ENCODE data around the gene LRRC18. TPM values are rescaled to one million over a fixed set of nuclear protein-coding genes. Genes with fewer than 3 reads are reported as not detected.

LRRC18 gene
- total and polyA plus RNA-seq, 9 of the 15 experiments (the other 6 are each of a cell fraction or from before 2014, with no cell fraction given): not detected

GRCh38 chr10:48881937-48882336 is 57.7 kb downstream of the LRRC18 start:
- Histone ChIP-seq H4K20me1 (replicated peaks; ENCODE audit: control insufficient read depth, insufficient read depth, low read length) (no peaks in the 10 kb centered on the region; the same call in 1 of the 2 replicates), H2AFZ (ENCODE audit: low read depth, low read length) (no peak overlapping the region), H3K4me2 (ENCODE audit: insufficient read depth, low read length) (no peak overlapping the region), H3K9me3 (replicated peaks; ENCODE audit: control insufficient read depth, insufficient read depth, low read depth, low read length) (no peaks in the 10 kb centered on the region), H3K9ac (ENCODE audit: insufficient read depth in 1 of 2, low read depth in 2 of 2, low read length in 2 of 2) (no peak overlapping the region), H3K27me3 (ENCODE audit: control insufficient read depth in 2 of 2, insufficient read depth in 2 of 2, low read length in 2 of 2) (0 out of 5 replicates have a peak, but pooled peaks cover 0 to 9% of the 10 kb centered on the region in 2 experiments), H3K9me1 (ENCODE audit: control insufficient read depth, insufficient read depth, low read length) (no peaks in the 10 kb centered on the region), H3K27ac (ENCODE audit: extremely low read depth, low read depth, low read length) (no peak overlapping the region), H3K4me1 (replicated peaks in 1 of 2; ENCODE audit: control insufficient read depth in 2 of 2, insufficient read depth in 2 of 2, low read length in 2 of 2) (no peaks in the 10 kb centered on the region), H3K4me3 (no peak overlapping the region), H3K36me3 (ENCODE audit: control insufficient read depth, insufficient read depth, low read length) (no peaks in the 10 kb centered on the region), H3K79me2 (ENCODE audit: control insufficient read depth, insufficient read depth, low read length) (no peaks in the 10 kb centered on the region)
- POLR2A ChIA-PET: interaction anchor here (0.6 to 0.8 kb wide), 2 partner anchors 16 to 160 kb away, joined by 3 to 4 read pairs; no protein-coding TSS in a partner anchor
- ATAC-seq (no peak), DNase-seq (ENCODE audit: extremely low read depth in 1 of 4, low spot score in 3 of 4) (no peak), FAIRE-seq (no peak)
- CTCF ChIA-PET (ENCODE audit: low intra/inter-chr PET ratio): no interaction called here
- BruUV-seq (replicated peaks): no TSS peak
- no peak for TF ChIP-seq IRF2 (CRISPR knock-in tag; IDR thresholded peaks at IDR 0.05)
- TF ChIP-seq ARID3A (IDR thresholded peaks at IDR 0.05; ENCODE audit: borderline replicate concordance, low read depth, low read length): no peak
- intact Hi-C loops (cut with micrococcal nuclease) (no loop called here), in situ Hi-C loops (cut with MboI) (no loop called here)
- WGBS (ENCODE audit: insufficient coverage, low coverage, missing lambda C conversion rate): 0% methylated on average over 1 of the region's 1 CpG

GRCh38 chr10:48880016-48880705 is 59.5 kb downstream of the LRRC18 start:
- CTCF ChIA-PET (ENCODE audit: low intra/inter-chr PET ratio): no interaction called here
- 2% methylated on average over 11 of the region's 11 CpGs for WGBS (ENCODE audit: insufficient coverage, low coverage, missing lambda C conversion rate)
- FAIRE-seq (no peak), ATAC-seq (no peak), DNase-seq (ENCODE audit: extremely low read depth in 1 of 4, low spot score in 3 of 4) (no peak)
- Histone ChIP-seq H3K27ac (ENCODE audit: extremely low read depth, low read depth, low read length) (no peak overlapping the region), H3K9me1 (ENCODE audit: control insufficient read depth, insufficient read depth, low read length) (no peaks in the 10 kb centered on the region), H3K4me3 (no peak overlapping the region), H3K27me3 (ENCODE audit: control insufficient read depth in 2 of 2, insufficient read depth in 2 of 2, low read length in 2 of 2) (0 out of 5 replicates have a peak, but pooled peaks cover 0 to 9% of the 10 kb centered on the region in 2 experiments), H3K9me3 (replicated peaks; ENCODE audit: control insufficient read depth, insufficient read depth, low read depth, low read length) (no peaks in the 10 kb centered on the region), H3K4me2 (ENCODE audit: insufficient read depth, low read length) (no peak overlapping the region), H3K4me1 (replicated peaks in 1 of 2; ENCODE audit: control insufficient read depth in 2 of 2, insufficient read depth in 2 of 2, low read length in 2 of 2) (no peaks in the 10 kb centered on the region), H3K9ac (ENCODE audit: insufficient read depth in 1 of 2, low read depth in 2 of 2, low read length in 2 of 2) (no peak overlapping the region), H3K79me2 (ENCODE audit: control insufficient read depth, insufficient read depth, low read length) (no peaks in the 10 kb centered on the region), H3K36me3 (ENCODE audit: control insufficient read depth, insufficient read depth, low read length) (no peaks in the 10 kb centered on the region), H2AFZ (ENCODE audit: low read depth, low read length) (no peak overlapping the region), H4K20me1 (replicated peaks; ENCODE audit: control insufficient read depth, insufficient read depth, low read length) (no peaks in the 10 kb centered on the region; the same call in 1 of the 2 replicates)
- POLR2A ChIA-PET: no interaction called here
- no peak for TF ChIP-seq ZBTB26 (CRISPR knock-in tag; IDR thresholded peaks at IDR 0.05)
- no peak for TF ChIP-seq ZNF24 (IDR thresholded peaks at IDR 0.05)
- no peak for TF ChIP-seq HIVEP1 (CRISPR knock-in tag; IDR thresholded peaks at IDR 0.05)
- BruUV-seq (replicated peaks): no TSS peak
- in situ Hi-C loops (cut with MboI): no loop called here
- intact Hi-C loops (cut with micrococcal nuclease): no loop called here

All from K562 (cell line).